Stimulated activated CD8-positive, alpha-beta memory T cell treated with anti-CD3 and anti-CD28 coated beads, Interleukin-7, amount 100 ng/mL, for 24 hours (primary cell): ENCODE measurements around the gene MXRA7.

Experiments used
- DNase-seq: peaks from one replicate; pipeline ENCODE4 v3.0.0-alpha.2; 2020; ENCODE audit warnings: low read depth

Gene MXRA7

GRCh38 chr17:76696763-76697701 is 13.7 kb downstream of the MXRA7 start:
- no peak for DNase-seq

- DNase-seq = no peak
These were observed 15.5 kb downstream of the MXRA7 start for GRCh38 chr17:76695059-76695831.

- no peak for DNase-seq
These were observed 19.2 kb downstream of the MXRA7 start for GRCh38 chr17:76691379-76692191.

GRCh38 chr17:76690596-76691280 is 20.0 kb downstream of the MXRA7 start:
- DNase-seq = no peak

GRCh38 chr17:76689859-76690258 is 20.9 kb downstream of the MXRA7 start:
- no peak for DNase-seq

- no peak for DNase-seq
These were observed 22.6 kb downstream of the MXRA7 start for GRCh38 chr17:76688165-76688622.

- no peak for DNase-seq
These were observed 23.2 kb downstream of the MXRA7 start for GRCh38 chr17:76687298-76688164.

GRCh38 chr17:76686538-76687297 is 24.0 kb downstream of the MXRA7 start:
- DNase-seq = no peak

GRCh38 chr17:76685846-76686245 is 24.9 kb downstream of the MXRA7 start:
- DNase-seq = no peak

GRCh38 chr17:76685366-76685765 is 25.4 kb downstream of the MXRA7 start:
- no peak for DNase-seq

- DNase-seq = no peak
These were observed 26.0 kb downstream of the MXRA7 start for GRCh38 chr17:76684756-76685155.

- DNase-seq = no peak
These were observed 26.6 kb downstream of the MXRA7 start for GRCh38 chr17:76683921-76684745.

GRCh38 chr17:76683011-76683755 is 27.6 kb downstream of the MXRA7 start:
- DNase-seq = no peak

- no peak for DNase-seq
These were observed 28.5 kb downstream of the MXRA7 start for GRCh38 chr17:76682296-76682695.

- no peak for DNase-seq
These were observed 29.3 kb downstream of the MXRA7 start for GRCh38 chr17:76681222-76682137.

- no peak for DNase-seq
These were observed 31.5 kb downstream of the MXRA7 start for GRCh38 chr17:76679239-76679638.

GRCh38 chr17:76678330-76678729 is 32.4 kb downstream of the MXRA7 start:
- no peak for DNase-seq
